ENCODE measurements around the gene PDE4D.

DNA sequence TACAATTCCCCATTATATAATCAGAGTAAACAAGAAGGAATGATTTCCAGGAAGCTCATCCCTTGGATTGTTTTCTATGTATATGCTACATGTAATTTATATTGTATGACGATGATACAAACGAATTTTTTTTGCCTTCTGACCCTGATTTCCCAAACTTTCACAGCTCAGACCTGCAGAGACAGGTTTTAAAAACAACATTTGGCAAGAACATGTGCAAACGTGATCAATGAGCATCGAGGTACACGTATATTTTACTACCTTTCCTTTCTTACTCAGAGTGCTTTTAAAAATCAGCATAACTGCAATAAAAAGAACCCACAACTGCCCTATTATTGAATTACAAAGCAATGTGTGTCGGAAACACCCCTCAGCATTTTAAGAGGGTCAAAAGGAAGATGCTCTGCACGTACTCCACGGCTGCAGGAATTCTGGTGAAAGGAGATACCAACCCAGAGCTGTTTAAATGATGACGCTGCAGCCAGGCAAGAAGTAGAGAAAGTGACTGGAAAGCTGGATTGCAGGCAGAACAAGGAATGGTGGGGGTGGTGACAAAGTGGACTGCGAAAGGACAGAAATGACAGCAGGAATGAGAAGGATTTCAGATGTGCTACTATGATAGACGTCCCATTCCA lies 777.2 kb downstream of the PDE4D start:
- TF ChIP-seq, protein P1, sequence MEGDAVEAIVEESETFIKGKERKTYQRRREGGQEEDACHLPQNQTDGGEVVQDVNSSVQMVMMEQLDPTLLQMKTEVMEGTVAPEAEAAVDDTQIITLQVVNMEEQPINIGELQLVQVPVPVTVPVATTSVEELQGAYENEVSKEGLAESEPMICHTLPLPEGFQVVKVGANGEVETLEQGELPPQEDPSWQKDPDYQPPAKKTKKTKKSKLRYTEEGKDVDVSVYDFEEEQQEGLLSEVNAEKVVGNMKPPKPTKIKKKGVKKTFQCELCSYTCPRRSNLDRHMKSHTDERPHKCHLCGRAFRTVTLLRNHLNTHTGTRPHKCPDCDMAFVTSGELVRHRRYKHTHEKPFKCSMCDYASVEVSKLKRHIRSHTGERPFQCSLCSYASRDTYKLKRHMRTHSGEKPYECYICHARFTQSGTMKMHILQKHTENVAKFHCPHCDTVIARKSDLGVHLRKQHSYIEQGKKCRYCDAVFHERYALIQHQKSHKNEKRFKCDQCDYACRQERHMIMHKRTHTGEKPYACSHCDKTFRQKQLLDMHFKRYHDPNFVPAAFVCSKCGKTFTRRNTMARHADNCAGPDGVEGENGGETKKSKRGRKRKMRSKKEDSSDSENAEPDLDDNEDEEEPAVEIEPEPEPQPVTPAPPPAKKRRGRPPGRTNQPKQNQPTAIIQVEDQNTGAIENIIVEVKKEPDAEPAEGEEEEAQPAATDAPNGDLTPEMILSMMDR (IDR thresholded peaks at IDR 0.05): no peak
- no peak for TF ChIP-seq POLR2A (IDR thresholded peaks at IDR 0.05)
